Measurements from ENCODE around the gene STON2.

Gene STON2

DNA sequence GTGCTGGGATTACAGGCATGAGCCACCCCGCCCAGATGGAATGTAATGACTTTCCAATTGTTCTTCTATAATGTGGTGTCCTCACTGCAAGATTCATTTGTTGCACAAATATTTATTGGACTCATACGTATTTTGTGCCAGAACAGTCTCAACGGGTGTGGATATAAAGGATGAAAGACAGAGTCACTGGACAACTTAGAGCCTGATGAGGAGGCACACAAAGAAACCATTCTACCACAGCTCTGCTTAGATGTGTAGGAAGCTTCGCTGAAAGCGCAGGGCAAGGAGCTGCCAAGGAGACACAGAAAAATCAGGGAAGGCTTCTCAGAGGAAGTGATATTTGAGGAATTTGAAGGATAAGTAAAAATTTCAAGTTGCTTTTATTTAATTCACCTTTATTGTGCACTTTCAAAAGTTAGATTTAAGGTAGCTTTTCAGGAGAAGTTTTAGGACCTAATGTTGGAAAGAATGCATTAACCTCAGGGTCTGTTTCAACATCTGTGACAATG is 41.6 kb upstream of the STON2 start:
- no peak for DNase-seq (ENCODE audit: low read depth)
- H3K4me3 ChIP-seq (replicated peaks; ENCODE audit: low read depth, low read length): no peak overlapping the region
- TF ChIP-seq, protein P1, sequence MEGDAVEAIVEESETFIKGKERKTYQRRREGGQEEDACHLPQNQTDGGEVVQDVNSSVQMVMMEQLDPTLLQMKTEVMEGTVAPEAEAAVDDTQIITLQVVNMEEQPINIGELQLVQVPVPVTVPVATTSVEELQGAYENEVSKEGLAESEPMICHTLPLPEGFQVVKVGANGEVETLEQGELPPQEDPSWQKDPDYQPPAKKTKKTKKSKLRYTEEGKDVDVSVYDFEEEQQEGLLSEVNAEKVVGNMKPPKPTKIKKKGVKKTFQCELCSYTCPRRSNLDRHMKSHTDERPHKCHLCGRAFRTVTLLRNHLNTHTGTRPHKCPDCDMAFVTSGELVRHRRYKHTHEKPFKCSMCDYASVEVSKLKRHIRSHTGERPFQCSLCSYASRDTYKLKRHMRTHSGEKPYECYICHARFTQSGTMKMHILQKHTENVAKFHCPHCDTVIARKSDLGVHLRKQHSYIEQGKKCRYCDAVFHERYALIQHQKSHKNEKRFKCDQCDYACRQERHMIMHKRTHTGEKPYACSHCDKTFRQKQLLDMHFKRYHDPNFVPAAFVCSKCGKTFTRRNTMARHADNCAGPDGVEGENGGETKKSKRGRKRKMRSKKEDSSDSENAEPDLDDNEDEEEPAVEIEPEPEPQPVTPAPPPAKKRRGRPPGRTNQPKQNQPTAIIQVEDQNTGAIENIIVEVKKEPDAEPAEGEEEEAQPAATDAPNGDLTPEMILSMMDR (IDR thresholded peaks at IDR 0.05; ENCODE audit: low read length, missing control alignments): no peak

DNA sequence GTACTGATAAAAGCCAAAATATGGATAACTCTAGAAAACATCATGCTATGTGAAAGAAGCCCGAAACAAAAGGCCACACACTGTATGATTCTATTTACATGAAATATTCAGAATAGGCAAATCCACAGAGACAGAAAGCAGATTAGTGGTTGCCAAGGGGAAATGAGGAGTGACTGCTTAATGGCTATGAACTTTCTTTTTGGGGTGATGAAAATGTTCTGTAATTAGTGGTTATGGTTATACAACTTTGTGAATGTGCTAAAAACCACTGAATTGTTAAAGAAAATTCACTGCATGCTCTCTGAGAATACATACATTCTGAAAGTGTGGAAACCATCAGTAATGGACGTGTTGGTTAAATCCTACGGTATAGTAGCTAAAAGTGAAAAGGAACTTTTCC is 39.9 kb upstream of the STON2 start:
- TF ChIP-seq, protein P1 (IDR thresholded peaks at IDR 0.05; ENCODE audit: low read length, missing control alignments): no peak
- H3K4me3 ChIP-seq (replicated peaks; ENCODE audit: low read depth, low read length): no peak overlapping the region
- DNase-seq (ENCODE audit: low read depth): no peak

DNA sequence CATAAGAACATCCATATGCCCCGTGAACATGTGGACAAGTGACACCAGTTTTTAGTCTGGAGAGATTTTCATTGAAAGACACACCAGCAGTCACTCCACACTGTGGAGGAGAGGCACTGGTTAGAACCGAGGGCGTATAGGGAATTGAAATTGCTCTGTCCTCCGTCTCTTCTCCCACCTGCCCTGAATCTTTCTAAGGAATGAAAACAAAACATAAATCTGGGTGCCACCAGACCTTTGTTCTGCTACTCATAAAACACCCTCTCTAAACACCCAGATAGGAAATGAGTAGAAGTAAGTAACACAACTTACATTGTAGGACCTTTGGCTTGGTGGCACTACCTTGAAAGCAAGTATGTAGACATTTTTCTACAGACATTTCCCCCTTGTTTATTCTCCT is 37.1 kb upstream of the STON2 start:
- TF ChIP-seq, protein P1 (IDR thresholded peaks at IDR 0.05; ENCODE audit: low read length, missing control alignments): no peak
- H3K4me3 ChIP-seq (replicated peaks; ENCODE audit: low read depth, low read length): no peak overlapping the region
- DNase-seq (ENCODE audit: low read depth): no peak

DNA sequence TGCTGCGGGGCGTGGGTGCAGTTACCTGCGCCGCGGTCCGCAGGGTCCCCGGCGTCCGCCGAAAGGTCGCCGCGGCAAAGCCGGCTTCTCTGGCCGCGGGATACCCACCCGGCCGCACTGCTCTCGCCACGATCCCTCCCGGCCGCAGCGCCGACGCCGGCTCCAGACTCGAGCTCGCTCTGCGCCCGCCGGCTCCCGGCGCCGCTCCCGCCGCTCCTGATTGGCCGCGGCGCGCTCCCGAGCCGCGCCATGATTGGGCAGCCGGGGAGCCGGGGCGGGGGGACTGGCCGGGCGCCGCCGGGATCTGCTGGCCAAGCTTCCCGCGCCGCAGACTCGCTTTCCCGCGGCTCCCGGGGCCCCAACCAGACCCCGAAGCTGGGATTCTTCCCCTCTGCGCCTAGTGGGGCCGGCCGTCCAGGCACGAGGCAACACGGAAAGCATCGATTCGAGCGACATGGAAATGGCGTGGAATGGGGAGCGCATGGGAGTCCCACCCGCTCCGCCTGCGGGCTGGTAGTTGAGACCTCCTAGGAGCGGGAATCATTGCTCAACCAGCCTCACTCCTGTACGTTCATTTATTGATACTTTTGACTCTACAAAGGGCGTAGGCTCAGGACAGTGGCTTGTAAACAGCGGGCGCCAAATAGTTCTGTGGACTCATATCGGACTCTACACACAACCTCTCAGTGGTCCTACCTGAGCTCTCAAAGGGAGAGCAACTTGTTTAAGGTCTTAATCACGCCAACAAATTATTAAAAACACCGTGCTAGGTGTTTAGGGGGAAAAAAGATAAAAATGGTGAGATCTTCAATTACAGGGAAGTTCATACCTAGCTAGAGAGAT is 36.4 kb upstream of the STON2 start:
- DNase-seq (ENCODE audit: low read depth): peak; percentile 57
- TF ChIP-seq, protein P1 (IDR thresholded peaks at IDR 0.05; ENCODE audit: low read length, missing control alignments): no peak
- peak overlapping the region; percentile 42 for H3K4me3 ChIP-seq (replicated peaks; ENCODE audit: low read depth, low read length)

DNA sequence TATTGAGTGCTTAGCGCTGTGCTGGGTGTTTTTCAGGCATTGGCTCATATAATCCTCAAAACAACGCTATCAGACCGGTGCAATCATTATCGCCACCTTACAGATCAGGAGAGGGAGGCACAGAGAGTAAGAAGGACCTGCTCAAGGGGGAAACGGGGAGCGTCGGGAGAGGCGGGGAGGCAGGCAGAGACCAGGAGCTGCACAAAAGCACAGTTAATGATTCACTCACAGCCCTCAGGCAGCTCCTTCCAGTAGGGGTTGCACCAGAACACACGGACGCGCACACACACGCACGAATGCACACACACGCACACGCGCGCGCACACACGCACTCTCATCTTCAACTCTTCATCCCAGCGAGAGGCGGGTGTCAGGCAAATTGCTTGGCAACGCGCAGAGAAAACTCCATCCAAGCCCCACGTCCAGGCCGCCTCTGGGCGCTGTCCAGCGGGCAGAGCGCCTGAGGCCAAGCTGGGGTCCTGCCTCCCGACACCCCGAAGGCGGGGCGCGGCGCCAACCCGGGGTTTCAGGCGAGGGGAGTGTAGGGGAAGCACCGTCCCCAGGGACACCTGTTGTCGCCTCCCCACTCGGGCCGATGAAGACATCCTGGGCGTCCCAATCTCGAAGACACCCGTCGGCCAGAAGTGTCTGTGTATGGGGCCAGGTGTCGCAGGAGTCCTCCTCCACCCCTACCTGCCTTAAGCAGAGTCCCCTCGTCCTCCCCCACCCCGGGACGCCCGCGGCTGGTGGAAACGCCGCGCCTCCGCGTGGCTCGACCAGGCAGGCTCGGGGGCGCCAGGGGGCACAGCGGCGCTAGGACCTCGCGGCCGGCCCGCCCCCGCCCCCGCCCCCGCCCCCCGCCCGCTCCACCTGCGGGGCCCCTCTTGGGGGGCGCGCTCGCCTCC is 35.5 kb upstream of the STON2 start:
- TF ChIP-seq, protein P1 (IDR thresholded peaks at IDR 0.05; ENCODE audit: low read length, missing control alignments): no peak
- no peak overlapping the region for H3K4me3 ChIP-seq (replicated peaks; ENCODE audit: low read depth, low read length)
- peak; percentile 11 for DNase-seq (ENCODE audit: low read depth)

DNA sequence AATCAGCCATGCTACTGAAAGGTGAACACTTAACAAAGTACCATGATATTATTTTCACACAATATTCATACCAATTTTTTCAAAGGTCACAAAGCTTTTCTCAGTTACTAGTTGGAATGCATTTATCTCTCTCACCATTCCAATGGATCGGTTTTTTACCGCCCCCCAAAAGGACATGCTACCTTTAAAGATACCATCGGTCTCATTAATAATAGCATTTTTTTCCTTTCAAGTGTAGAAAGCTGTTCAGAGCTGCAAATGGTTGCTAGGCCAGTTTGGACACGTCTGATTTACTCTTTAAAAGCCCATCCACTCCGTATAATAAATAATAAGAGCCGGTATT is 34.9 kb upstream of the STON2 start:
- no peak overlapping the region for H3K4me3 ChIP-seq (replicated peaks; ENCODE audit: low read depth, low read length)
- no peak for DNase-seq (ENCODE audit: low read depth)
- TF ChIP-seq, protein P1 (IDR thresholded peaks at IDR 0.05; ENCODE audit: low read length, missing control alignments): no peak

Measured in fibroblast of pulmonary artery (primary cell).